H1 (cell line): ENCODE measurements around the gene PRKCZ. TPM values are rescaled to one million over a fixed set of nuclear protein-coding genes. Genes with fewer than 3 reads are reported as not detected.

Experiments used
- CTCF ChIP-seq, 3 experiments: IDR thresholded peaks; 1 replicate in 2 of 3; 2 replicates in 1 of 3; pipeline versions ENCODE4 v1.5.1 to v1.6.1; 2011; ENCODE audit warnings: low read length in 3 of 3, mild to moderate bottlenecking in 3 of 3, inconsistent platforms in 2 of 3, low read depth in 1 of 3, moderate library complexity in 1 of 3; ENCODE audit not compliant: insufficient read depth in 1 of 3; ENCODE audit errors: control extremely low read depth in 1 of 3
- NANOG ChIP-seq: IDR thresholded peaks from 2 replicates; pipeline ENCODE4 v1.6.1; 2011; ENCODE audit warnings: low read length, low read depth, mild to moderate bottlenecking, inconsistent platforms; ENCODE audit not compliant: insufficient read depth, poor library complexity, severe bottlenecking
- RAD21 ChIP-seq, 2 experiments: IDR thresholded peaks in 1 of 2; conservative IDR thresholded peaks in 1 of 2; 2 replicates each; pipeline ENCODE4 v1.6.1; 2011; ENCODE audit warnings: low read depth in 2 of 2, low read length in 2 of 2, improper control_type of control experiment in 1 of 2, inconsistent platforms in 1 of 2, mild to moderate bottlenecking in 1 of 2, moderate library complexity in 1 of 2
- RFX5 ChIP-seq: IDR thresholded peaks from 2 replicates; pipeline ENCODE4 v1.6.1; 2011; ENCODE audit warnings: low read depth, low read length, improper control_type of control experiment, borderline replicate concordance
- SP4 ChIP-seq: IDR thresholded peaks from 2 replicates; pipeline ENCODE4 v1.6.1; 2012; ENCODE audit warnings: low read length, inconsistent platforms
- polyA plus RNA-seq, 7 experiments: library from polyadenylated mRNA; depleted of rRNA in 3 of 7; stranded (reverse) in 5 of 7; unstranded in 2 of 7; fragments of >200 nt in 5 of 7; fragments of 200-250 nt in 2 of 7; gene quantifications; 1 replicate in 5 of 7; 2 replicates in 1 of 7; 4 replicates in 1 of 7; pipeline versions ENCODE4 v1.2.1 to v1.2.3, GENCODE V29; 2011 to 2013; ENCODE audit warnings: missing spikeins in 2 of 7, mixed read lengths in 2 of 7
- total RNA-seq: library from RNA; stranded (reverse); fragmentation: NEBNext Ultra II Directional; extraction: Animal tissue kit (Norgen Biotek cat#: 25700); gene quantifications from 2 replicates; pipeline ENCODE4 v1.2.1, GENCODE V29; 2021

The PRKCZ gene
- total and polyA plus RNA-seq, 2 of the 8 experiments (the other 6 are each of a cell fraction or from before 2014, with no cell fraction given), result 37.4 to 45.1 TPM

- TF ChIP-seq CTCF (IDR thresholded peaks at IDR 0.05; ENCODE audit: control extremely low read depth in 1 of 3, insufficient read depth in 1 of 3, low read depth in 1 of 3, low read length in 3 of 3), result no peak
- no peak for TF ChIP-seq SP4
- TF ChIP-seq NANOG, result no peak
- no peak for TF ChIP-seq RFX5
- no peak for TF ChIP-seq RAD21 (IDR thresholded peaks at IDR 0.05 in 1 of 2, conservative IDR thresholded peaks at IDR 0.05 in 1 of 2; ENCODE audit: low read depth in 2 of 2, low read length in 2 of 2)
Observed at GRCh38 chr1:2130871-2131289, 80.7 kb downstream of the PRKCZ start (continued).
